A204.1 (cell line): ENCODE measurements around the gene OR2H1.

Experiments
- FAIRE-seq: peaks from 2 replicates; lab custom pipeline; 2012; peaks lifted over from hg19 to GRCh38; lab: Jason Lieb, UNC

OR2H1 gene

DNA sequence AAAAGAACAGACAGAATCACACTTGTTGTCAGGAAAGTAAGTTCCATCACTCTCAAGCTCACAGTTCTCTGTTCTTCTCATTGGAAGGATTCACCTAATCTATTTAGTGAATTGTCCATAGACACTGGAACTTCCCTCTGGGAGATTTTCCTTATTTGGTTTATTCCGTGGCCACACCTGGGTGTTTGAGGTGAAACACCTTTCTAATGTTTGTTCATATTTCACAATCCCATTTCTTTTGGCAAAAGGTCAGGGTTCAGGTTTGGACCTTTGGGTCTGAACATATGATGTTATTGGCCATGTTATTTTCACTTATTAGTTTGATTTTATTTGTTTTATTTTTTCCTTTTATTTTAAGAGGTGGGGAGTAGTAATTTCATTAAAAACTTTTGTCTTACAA lies 26.8 kb downstream of the OR2H1 start:
- no peak for FAIRE-seq

DNA sequence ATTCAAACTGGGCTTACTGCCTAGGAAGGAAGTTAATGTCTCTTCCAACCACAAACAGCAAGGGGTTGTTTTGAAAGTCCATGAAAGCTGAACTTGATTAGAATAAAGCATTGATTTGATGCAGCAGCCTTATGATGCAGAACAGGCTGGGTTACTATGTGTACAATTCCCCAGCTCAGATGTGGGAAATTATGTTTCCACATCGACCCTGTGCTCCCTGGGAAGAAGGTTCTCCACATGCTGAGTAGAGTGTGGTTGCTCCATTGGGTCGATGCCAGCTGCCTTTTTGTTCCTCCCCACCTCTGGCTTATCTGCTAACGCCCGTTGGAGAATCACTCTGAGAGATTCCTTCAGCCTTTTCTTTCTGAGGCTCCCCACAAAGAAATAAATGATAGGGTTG lies 29.6 kb downstream of the OR2H1 start:
- no peak for FAIRE-seq

DNA sequence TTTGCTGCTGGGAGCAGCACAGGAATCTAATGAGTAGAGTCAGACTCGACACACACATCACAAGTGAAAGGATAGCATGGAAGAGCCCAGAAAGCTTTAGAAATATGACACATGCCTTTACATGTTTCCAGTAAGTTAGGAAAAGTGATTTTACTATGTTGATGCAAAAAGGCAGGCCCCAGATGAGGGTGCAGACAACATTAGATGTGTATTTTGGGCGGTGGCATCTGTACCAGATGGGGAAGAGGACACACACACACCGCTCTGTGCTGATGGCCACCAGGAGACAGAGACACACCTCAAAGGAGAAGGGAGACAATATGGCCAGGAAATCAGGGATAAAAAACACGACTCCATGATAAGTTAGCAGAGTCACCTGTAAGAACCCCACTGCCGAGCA lies 30.2 kb downstream of the OR2H1 start:
- no peak for FAIRE-seq

DNA sequence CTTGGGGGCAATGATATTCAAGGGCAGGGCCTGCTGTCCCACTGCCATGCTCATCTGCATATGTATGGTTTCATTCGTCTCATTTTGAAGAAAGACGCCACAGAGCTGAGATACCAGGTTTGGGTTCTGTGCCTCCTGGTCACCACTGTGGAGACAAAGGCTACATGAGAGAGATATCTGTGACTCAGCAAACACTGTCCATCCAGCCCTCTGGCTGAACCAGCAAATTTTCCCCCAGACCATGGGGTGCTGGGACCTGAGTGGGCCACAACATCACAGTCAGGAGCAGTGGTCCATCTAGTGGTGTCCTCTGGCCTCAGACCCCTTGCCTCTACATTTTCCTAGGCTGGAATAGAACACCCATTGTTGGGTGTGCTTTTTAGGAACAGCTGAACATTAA lies 30.7 kb downstream of the OR2H1 start, which contains the start of gene MAS1L:
Gene MAS1L, minus strand, starts transcription at position 297 of the 400 bp plus-strand sequence. Its CDS starts 54 bp downstream, at position 243.
- no peak for FAIRE-seq

DNA sequence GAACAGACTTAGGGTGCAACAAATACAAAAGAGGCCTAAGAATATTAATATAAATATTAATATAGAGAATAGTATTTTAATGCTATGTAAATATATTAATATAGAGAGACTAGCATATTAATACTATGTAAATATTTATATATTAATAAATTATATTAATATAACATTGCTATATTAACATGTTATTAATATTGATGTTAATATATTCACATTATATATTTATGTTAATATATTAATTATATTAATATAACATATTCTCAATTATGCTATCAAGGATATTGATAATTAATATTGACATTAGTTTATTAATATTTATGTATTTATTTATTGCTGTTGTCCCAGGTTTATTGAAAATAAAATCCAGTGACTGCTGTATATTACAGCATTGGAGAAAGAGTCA lies 31.9 kb downstream of the OR2H1 start:
- FAIRE-seq = peak; percentile 96

DNA sequence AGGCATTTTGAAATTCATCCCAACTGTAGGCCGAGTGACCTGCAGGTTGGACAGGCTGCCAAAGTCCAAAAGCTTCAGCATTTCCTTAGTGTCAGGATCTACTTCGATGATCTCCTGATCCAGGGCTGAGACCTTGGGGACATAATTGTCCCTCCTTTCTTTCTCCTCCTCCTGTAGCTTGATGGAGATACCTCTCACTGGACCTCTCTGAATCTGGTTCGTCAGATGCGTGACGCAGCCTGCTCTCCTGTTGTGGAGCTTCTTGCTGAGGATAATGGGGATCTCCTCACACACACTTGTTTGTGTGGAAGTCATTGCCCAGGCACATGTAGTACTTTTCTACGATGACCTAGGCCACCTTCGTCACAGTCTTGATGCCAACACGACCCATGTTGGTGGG lies 32.3 kb downstream of the OR2H1 start:
- no peak for FAIRE-seq

DNA sequence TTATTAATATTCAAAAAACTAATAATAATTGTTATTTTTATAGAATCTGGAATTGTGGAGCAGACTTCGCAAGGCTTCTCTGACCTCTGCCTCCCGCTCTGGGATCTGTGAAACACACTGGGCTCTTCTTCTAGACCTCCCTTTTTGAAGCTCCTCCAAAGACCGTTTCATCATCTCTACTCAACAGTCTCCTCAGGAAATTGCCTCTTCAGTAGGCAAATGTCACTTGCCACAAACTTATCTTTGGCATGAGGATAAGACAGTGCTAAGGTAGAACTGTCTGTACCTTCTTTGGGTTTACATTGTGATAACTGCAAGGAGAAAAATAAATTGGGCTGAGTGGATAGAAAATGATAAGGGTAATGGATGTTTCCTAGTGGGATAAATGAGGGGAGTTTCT lies 33.1 kb downstream of the OR2H1 start:
- no peak for FAIRE-seq

DNA sequence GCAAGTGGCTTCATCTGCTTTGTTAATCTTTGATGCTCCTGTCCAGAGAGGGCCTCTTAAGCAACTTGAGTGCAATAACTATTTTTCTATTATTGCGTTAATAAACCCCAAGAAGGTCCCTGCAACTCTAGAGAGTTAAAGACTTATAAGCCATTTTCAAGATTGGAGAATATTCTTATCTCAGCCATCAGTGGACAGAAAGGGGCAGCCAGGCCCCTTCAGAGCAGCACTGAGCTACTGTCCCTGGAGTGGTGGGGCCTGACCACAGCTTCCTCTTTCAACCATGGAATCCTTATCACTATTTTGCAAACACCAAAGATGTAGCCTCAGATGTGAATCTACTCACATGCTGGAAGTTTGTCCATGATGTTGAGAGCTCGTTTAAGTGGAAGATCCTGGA lies 33.6 kb downstream of the OR2H1 start:
- no peak for FAIRE-seq

DNA sequence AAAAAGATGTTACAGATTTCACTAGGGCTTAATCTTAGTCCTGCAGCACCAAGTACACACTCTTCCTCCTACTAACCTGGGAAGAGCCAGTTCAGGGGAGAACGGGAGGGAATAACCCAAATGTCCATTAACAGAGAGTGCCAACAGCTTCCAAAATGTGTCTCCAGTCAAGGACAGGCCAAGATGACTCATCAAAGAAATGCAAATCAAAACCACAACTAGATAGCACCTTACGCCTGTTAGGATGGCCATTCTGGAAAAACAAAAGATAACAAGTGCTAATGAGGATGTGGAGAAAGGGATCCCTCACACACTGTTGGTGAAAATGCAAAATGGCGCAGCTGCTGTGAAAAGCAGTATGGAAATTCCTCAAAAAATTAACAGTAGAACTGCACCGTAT lies 34.6 kb downstream of the OR2H1 start:
- no peak for FAIRE-seq

DNA sequence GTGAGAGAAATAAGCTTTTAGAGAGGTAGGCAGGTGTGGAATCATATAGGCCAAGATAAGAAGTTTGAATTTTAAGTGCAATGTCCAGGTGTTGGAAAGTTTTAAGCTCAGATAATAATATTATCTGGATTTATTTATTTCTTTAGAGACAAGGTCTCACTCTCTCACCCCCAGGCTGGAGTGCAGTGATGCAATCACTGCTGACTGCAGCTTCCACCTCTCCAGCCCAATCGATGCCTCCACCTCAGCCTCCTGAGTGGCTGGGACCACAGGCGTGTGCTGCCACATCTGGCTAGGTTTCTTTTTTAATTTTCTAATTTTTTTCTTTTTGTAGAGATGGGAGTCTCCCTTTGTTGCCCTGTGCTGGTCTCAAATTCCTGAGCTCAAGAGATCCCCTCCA lies 36.3 kb downstream of the OR2H1 start:
- no peak for FAIRE-seq

DNA sequence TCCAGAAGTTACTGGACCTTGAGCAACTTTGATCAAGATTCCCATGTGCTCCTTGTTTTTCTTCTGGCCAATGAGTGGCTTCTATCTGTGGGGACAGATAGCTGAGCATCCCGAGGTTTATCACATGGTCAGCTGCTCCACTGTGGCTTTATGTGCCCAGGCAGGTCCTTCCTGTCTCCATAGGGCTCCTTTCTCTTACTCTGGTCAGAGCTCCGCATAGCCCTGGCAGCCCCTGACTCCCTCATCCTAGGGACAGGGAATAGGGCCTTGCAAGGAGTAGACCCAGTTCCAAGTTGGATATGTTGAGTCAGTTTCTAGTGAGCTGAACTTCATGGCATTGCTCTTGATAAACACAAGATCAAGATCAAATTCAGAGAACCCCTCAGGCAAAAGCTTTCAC lies 37.2 kb downstream of the OR2H1 start:
- no peak for FAIRE-seq

DNA sequence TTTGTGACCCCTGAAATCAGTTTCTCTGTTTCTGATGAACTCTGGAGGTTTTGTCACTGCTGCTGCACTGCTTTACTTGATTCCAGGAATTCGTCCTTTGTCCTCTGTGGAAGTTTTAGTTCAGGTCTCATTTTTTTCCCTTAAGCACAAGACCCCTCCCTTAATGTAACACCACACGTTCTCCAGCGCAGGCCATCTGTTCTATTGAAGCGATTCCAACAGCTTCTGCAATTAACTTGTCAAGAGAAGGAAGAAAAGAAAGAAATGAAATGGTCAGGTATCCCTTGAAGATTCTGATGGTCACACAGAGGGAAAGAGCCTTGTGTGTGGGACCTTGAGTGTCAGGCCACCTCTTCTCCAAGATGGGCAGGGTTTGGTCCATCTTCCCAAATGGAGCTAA lies 38.6 kb downstream of the OR2H1 start:
- FAIRE-seq = no peak

DNA sequence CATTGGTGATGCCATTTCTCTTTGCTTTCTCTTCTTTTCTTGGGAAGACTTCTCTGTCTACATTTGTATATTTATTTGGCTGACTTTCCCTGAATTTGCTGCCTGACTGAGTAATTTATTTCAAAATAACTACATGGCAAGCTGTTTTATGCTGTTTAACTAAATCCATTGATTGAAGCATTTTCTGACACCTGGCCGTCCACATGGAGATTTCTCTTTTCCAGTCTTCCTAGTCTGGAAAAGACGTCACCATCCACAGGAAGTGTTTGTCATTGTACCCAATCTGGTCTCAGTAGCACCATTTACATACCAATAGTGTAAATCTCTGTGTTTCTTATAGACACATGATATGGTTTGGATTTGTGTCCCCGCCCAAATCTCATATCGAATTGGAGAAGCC lies 40.0 kb downstream of the OR2H1 start:
- FAIRE-seq = no peak

DNA sequence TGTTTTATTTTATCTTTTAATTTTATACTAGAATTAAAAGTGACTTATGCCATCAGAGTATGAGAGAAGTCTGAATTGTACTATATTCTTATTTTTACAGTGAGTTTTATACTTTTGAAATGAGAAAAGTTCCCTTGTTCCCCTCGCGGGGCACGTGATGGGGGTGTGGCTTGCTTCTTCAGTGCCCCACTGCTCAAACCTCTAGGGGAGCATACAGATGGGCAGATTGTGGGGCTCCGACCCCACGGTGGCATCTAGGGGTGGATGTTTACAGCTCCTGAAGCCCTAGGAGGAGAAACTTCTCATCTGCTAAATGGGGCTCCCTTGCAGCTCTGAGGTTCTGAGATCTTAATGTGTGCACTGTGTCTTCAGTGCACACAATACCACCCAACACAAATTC lies 42.7 kb downstream of the OR2H1 start:
- FAIRE-seq = no peak

DNA sequence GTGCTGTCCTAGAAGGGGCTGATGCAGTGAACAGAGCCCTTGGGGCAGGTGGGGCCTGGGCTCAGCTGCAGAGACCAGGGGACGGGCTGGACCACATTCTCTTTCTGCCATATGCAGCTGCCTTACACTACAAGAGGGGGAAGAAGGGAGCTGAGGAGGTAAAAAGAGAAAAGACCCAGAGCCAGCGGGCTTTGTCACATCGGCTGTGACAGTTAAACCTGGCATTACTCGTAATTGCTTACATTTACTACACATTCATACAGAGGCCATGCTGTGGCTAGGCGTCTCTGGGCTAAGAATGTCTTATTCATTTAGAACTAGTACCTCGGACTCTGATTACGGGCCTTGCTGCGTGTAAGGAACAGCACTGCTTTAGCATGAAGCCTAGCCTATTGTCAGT lies 43.6 kb downstream of the OR2H1 start:
- no peak for FAIRE-seq

DNA sequence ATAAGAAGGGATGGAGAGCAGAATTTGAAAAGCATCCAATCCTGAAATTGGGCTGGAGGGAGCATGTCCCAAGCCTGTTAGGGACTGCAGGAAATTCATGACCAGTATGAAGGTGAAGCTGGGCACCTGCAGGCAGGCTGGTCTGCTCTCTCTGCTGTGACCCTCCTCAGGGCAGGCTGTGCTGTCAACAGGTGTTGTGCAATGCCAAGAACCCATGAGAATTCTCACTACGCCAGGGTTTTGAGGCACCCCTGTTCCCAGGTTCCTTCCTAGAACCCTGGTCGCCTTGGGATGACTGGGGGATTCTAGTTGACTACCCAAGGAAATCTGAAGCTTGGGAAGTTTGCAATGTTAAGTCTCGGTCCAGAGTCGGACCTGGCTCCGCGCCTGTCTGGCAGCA lies 44.2 kb downstream of the OR2H1 start:
- no peak for FAIRE-seq

DNA sequence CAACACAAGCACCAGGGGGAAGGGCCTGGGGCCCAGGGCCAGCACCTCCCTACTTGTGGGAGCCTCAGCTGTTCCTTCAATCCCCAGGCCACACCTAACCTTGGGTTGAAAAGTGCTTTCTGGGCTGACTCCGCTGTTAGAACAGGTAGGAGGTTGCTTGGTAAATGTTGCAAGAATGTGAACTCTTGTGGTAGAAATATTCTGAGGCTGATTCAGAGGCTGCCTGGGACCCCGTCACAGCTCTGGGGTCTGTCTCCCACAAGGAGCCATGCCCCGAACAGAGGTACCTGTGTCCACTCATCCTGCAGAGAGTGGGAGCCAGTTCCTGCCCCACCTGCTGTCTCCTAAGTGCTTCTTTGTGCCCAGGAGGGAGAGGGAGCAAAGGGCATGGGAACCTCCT lies 45.2 kb downstream of the OR2H1 start:
- no peak for FAIRE-seq

DNA sequence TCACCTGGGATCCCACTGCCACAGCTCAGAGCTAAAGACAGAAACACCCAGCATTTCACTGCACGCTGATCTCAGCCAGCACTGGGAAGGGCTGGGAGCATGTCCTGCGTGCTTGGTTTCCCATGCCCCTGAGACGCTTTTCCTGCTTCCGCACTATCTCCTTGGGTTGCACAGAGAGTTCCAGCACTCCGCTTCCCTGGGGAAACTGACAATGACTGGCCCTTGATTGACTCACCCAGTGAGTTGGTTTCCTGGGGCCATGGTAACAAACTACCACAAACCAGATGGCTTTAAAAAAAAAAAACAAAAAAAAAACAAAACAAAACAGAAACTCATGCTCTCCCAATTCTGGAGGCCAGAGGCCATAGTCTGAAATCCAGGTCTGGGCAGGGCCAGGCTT lies 45.6 kb downstream of the OR2H1 start:
- no peak for FAIRE-seq

DNA sequence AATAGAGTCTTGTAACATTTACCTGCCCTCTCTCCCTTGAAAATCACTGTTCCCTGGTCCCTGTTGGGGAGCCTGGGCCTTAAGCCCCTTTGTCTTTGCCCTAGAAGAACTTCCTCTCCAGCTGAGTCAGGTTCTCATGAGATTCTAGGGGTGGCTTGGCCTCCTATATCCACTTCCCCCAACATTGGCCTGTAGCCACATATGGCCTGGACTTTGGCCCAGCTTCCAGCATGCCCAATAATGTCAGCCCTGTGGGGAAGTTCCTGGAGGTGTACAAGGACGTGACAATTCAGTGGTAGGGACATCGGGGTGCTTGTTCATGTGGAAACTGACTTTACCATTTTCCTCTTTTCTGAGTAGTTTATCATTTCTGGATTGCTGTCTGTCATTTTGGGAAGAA lies 48.0 kb downstream of the OR2H1 start:
- no peak for FAIRE-seq

DNA sequence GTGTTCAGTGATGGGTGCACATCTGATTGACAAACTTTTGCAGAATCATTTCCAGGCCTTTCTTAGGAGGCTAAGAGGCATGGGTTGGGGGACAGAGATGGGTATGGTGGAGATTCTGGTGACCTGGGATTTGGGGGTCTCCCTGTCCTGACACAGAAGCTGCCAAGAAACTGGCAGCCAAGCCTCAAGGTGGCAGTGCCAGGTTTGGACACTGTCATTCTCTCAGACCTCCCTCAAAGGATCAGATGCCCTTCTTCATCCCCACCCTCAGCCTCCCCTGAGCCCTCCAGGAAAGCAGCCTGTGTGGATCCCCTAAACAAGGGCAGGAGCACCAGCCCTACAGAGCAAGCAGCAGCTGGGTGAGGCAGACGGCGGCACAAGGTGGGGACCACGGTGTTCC lies 48.9 kb downstream of the OR2H1 start:
- FAIRE-seq = no peak

DNA sequence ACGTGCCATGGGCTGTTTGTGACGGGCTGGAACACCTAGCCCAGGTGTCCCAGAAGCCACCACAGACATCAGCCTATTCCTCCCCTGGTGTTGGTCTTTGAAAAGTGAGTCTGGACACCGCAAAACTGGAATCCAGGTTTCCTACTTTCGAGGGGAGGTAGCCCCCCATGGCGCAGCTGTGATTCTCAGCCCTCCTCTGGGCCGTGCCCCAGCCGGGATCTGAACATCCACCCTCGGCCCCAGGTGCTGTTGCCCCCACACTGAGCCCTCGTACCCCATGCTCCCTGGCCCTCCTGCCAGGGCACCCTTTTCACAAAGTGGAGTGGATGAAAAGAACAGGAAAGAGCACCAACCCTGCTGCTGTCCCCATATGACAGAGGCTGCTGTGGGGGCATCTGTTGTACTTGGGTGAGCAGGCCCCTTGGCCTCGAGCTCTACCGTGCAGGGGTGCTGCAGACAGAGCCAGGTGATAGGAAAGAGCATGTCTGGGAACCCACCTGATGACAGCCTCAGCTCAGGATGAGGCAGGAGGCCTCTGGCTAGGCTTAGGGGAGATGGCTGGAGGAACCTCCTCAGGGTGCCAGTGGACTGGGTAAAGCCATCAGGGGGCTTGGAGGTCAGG lies 49.6 kb downstream of the OR2H1 start:
- no peak for FAIRE-seq

DNA sequence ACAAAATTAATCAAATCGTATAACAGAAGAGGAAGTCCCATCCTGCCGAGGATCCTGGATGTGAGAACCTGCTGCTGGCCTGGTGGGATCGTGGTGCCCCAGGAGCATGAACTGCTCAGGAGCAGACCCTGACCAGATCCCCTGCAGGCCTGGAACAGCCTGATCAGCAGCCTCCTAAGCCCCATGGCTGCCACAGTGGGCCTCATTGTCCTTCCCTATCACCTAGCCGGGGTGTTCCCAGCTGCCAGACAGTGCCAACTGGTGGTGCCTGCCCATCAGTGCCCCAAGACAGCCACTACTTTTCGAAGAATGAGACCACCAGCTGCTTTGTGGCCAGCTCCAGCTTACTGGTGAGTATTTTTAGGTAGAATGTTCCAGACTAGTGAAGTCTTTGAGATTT lies 50.4 kb downstream of the OR2H1 start:
- FAIRE-seq = no peak

DNA sequence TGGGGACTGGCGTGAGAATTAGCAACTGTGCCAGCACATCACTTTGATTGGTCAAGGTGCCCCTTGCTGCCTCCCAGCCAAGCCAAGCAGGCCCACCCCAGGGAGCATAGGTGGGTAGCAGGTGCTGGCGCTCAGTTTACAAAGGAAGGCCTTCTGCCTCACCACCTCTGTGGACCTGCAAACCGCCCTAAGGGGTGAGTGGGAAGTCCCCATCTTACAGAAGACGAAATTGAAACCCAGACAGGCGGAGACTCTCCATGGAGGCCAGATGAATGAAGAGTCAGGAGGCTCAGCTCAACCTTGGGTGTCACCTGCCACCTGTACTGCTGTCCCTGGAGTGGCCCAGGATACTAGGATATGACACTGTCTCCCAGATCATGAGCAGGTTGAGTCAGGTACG lies 52.3 kb downstream of the OR2H1 start:
- FAIRE-seq = no peak

DNA sequence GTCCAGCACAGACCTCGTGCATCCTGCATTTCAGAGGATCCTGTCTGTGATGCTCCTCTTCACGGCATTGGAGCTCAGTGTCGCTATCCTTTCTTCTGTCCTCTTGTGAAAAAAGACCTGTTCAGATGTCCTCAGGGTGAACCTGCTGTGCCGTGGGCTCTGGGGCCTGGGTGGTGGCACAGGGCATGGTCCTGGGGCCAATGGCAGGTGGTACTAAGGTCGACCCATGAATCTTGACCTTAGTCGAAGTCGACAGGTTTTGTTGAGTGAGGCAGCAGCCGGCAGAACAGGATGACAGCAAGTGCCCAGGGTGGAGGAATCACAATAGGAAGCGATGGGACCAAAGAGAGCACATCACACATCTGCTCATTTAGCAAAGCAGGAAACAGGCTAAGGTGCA lies 52.8 kb downstream of the OR2H1 start:
- FAIRE-seq = no peak

DNA sequence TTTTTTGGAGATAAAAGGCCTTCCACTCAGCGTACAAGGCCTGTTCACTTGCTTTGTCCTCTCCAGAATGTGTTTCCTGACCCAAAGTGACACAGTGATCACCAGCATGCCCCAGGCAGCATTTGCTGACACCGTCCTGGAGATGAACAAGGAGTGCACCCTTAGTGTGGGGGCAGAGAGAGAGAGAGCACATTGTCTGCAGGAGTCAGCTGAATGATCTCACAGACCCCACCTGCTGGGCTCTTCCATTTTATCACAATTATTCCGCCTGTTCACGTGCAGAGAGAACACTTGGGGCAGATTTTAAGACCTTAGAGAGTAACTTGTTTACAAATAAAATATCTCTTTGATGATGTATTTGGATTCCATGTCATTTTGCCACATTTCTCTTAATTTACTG lies 53.2 kb downstream of the OR2H1 start:
- no peak for FAIRE-seq
